ENCODE measurements around the gene CHN1.

Gene CHN1

GRCh38 chr2:175025946-175026345 is 20.8 kb upstream of the CHN1 start:
- DNase-seq: no peak
- Mint-ChIP-seq H3K27ac (no peak overlapping the region), H3K4me1 (ENCODE audit: low read depth in 2 of 2) (no peaks in the 10 kb centered on the region), H3K9me3 (no peaks in the 10 kb centered on the region), H3K4me3 (no peak overlapping the region), H3K27me3 (no peaks in the 10 kb centered on the region), H3K36me3 (ENCODE audit: insufficient read depth) (no peaks in the 10 kb centered on the region)
- no peak for ATAC-seq (replicated peaks)

GRCh38 chr2:175025233-175025632 is 20.1 kb upstream of the CHN1 start:
- Mint-ChIP-seq H3K4me3 (no peak overlapping the region), H3K27me3 (no peaks in the 10 kb centered on the region), H3K4me1 (ENCODE audit: low read depth in 2 of 2) (no peaks in the 10 kb centered on the region), H3K27ac (no peak overlapping the region), H3K36me3 (ENCODE audit: insufficient read depth) (peaks cover 2% of the 10 kb centered on the region), H3K9me3 (no peaks in the 10 kb centered on the region)
- DNase-seq (no peak), ATAC-seq (replicated peaks) (no peak)

GRCh38 chr2:175022923-175023322 is 17.7 kb upstream of the CHN1 start:
- no peak for ATAC-seq (replicated peaks)
- Mint-ChIP-seq H3K27me3 (no peaks in the 10 kb centered on the region), H3K9me3 (no peaks in the 10 kb centered on the region)

GRCh38 chr2:175019566-175020327 is 14.6 kb upstream of the CHN1 start:
- Mint-ChIP-seq H3K27me3 (no peaks in the 10 kb centered on the region), H3K4me3 (no peak overlapping the region), H3K27ac (no peak overlapping the region), H3K4me1 (ENCODE audit: low read depth in 2 of 2) (no peaks in the 10 kb centered on the region), H3K9me3 (no peaks in the 10 kb centered on the region), H3K36me3 (ENCODE audit: insufficient read depth) (peaks cover 3% of the 10 kb centered on the region)
- ATAC-seq (replicated peaks): no peak
- no peak for DNase-seq

More at GRCh38 chr2:175022923-175023322, 17.7 kb upstream of the CHN1 start:
- Mint-ChIP-seq H3K4me3 (no peak overlapping the region), H3K27ac (no peak overlapping the region), H3K4me1 (ENCODE audit: low read depth in 2 of 2) (no peaks in the 10 kb centered on the region), H3K36me3 (ENCODE audit: insufficient read depth) (peaks cover 3% of the 10 kb centered on the region)
- DNase-seq: no peak

GRCh38 chr2:175017618-175018414 is 12.6 kb upstream of the CHN1 start:
- DNase-seq (no peak), ATAC-seq (replicated peaks) (no peak)
- Mint-ChIP-seq H3K4me1 (ENCODE audit: low read depth in 2 of 2) (no peaks in the 10 kb centered on the region), H3K27me3 (no peaks in the 10 kb centered on the region), H3K9me3 (no peaks in the 10 kb centered on the region), H3K27ac (no peak overlapping the region), H3K4me3 (no peak overlapping the region), H3K36me3 (ENCODE audit: insufficient read depth) (peaks cover 3% of the 10 kb centered on the region)

- ATAC-seq (replicated peaks) (no peak), DNase-seq (no peak)
- no peaks in the 10 kb centered on the region for H3K4me1 Mint-ChIP-seq (ENCODE audit: low read depth in 2 of 2)
- H3K27me3 Mint-ChIP-seq: no peaks in the 10 kb centered on the region
- peaks cover 2% of the 10 kb centered on the region for H3K36me3 Mint-ChIP-seq (ENCODE audit: insufficient read depth)
- H3K4me3 Mint-ChIP-seq: no peak overlapping the region
- H3K9me3 Mint-ChIP-seq: no peaks in the 10 kb centered on the region
- no peak overlapping the region for H3K27ac Mint-ChIP-seq
These were observed 10.2 kb upstream of the CHN1 start for GRCh38 chr2:175015340-175015739.

- no peaks in the 10 kb centered on the region for H3K36me3 Mint-ChIP-seq (ENCODE audit: insufficient read depth)
- ATAC-seq (replicated peaks): no peak
- no peaks in the 10 kb centered on the region for H3K4me1 Mint-ChIP-seq (ENCODE audit: low read depth in 2 of 2)
- DNase-seq: no peak
- H3K4me3 Mint-ChIP-seq: no peak overlapping the region
- H3K9me3 Mint-ChIP-seq: no peaks in the 10 kb centered on the region
- H3K27me3 Mint-ChIP-seq: peaks cover 6 to 7% of the 10 kb centered on the region in 2 donors
- H3K27ac Mint-ChIP-seq: no peak overlapping the region
These were observed 7.3 kb upstream of the CHN1 start for GRCh38 chr2:175012516-175012915.

GRCh38 chr2:175011505-175011904 is 6.3 kb upstream of the CHN1 start:
- DNase-seq: no peak
- Mint-ChIP-seq H3K27me3 (peaks cover 9 to 14% of the 10 kb centered on the region in 2 donors), H3K9me3 (no peaks in the 10 kb centered on the region), H3K27ac (no peak overlapping the region), H3K4me3 (no peak overlapping the region), H3K4me1 (ENCODE audit: low read depth in 2 of 2) (no peaks in the 10 kb centered on the region), H3K36me3 (ENCODE audit: insufficient read depth) (no peaks in the 10 kb centered on the region)
- no peak for ATAC-seq (replicated peaks)

GRCh38 chr2:175010848-175011254 is 5.7 kb upstream of the CHN1 start:
- ATAC-seq (replicated peaks) (no peak), DNase-seq (no peak)
- H3K36me3 Mint-ChIP-seq (ENCODE audit: insufficient read depth): no peaks in the 10 kb centered on the region
- H3K4me1 Mint-ChIP-seq (ENCODE audit: low read depth in 2 of 2): no peaks in the 10 kb centered on the region
- H3K4me3 Mint-ChIP-seq: no peak overlapping the region
- H3K27ac Mint-ChIP-seq: no peak overlapping the region
- no peaks in the 10 kb centered on the region for H3K9me3 Mint-ChIP-seq
- H3K27me3 Mint-ChIP-seq: peaks cover 9 to 20% of the 10 kb centered on the region in 2 donors

- Mint-ChIP-seq H3K36me3 (ENCODE audit: insufficient read depth) (no peaks in the 10 kb centered on the region), H3K9me3 (no peaks in the 10 kb centered on the region), H3K27ac (no peak overlapping the region), H3K27me3 (peaks cover 9 to 23% of the 10 kb centered on the region in 2 donors), H3K4me1 (ENCODE audit: low read depth in 2 of 2) (no peaks in the 10 kb centered on the region), H3K4me3 (no peak overlapping the region)
- DNase-seq: no peak
- ATAC-seq (replicated peaks): no peak
These were observed 4.9 kb upstream of the CHN1 start for GRCh38 chr2:175009917-175010621.

- DNase-seq (no peak), ATAC-seq (replicated peaks) (no peak)
- H3K27me3 Mint-ChIP-seq: peaks cover 9 to 23% of the 10 kb centered on the region in 2 donors
- no peaks in the 10 kb centered on the region for H3K4me1 Mint-ChIP-seq (ENCODE audit: low read depth in 2 of 2)
- H3K36me3 Mint-ChIP-seq (ENCODE audit: insufficient read depth): no peaks in the 10 kb centered on the region
- no peak overlapping the region for H3K27ac Mint-ChIP-seq
- no peaks in the 10 kb centered on the region for H3K9me3 Mint-ChIP-seq
- H3K4me3 Mint-ChIP-seq: no peak overlapping the region
These were observed 3.8 kb upstream of the CHN1 start for GRCh38 chr2:175008801-175009495.

GRCh38 chr2:175008009-175008408 is 2.8 kb upstream of the CHN1 start:
- Mint-ChIP-seq H3K9me3 (no peaks in the 10 kb centered on the region), H3K36me3 (ENCODE audit: insufficient read depth) (no peaks in the 10 kb centered on the region), H3K27ac (no peak overlapping the region), H3K4me1 (ENCODE audit: low read depth in 2 of 2) (no peaks in the 10 kb centered on the region), H3K4me3 (no peak overlapping the region), H3K27me3 (peaks cover 9 to 26% of the 10 kb centered on the region in 2 donors)
- no peak for ATAC-seq (replicated peaks)
- no peak for DNase-seq

GRCh38 chr2:175007510-175007909 is 2.3 kb upstream of the CHN1 start:
- DNase-seq (no peak), ATAC-seq (replicated peaks) (no peak)
- Mint-ChIP-seq H3K36me3 (ENCODE audit: insufficient read depth) (no peaks in the 10 kb centered on the region), H3K27me3 (peaks cover 9 to 31% of the 10 kb centered on the region in 2 donors), H3K9me3 (no peaks in the 10 kb centered on the region), H3K27ac (no peak overlapping the region), H3K4me1 (ENCODE audit: low read depth in 2 of 2) (no peaks in the 10 kb centered on the region), H3K4me3 (no peak overlapping the region)
